ENCODE data around the gene CCDC9.

CCDC9 gene

DNA sequence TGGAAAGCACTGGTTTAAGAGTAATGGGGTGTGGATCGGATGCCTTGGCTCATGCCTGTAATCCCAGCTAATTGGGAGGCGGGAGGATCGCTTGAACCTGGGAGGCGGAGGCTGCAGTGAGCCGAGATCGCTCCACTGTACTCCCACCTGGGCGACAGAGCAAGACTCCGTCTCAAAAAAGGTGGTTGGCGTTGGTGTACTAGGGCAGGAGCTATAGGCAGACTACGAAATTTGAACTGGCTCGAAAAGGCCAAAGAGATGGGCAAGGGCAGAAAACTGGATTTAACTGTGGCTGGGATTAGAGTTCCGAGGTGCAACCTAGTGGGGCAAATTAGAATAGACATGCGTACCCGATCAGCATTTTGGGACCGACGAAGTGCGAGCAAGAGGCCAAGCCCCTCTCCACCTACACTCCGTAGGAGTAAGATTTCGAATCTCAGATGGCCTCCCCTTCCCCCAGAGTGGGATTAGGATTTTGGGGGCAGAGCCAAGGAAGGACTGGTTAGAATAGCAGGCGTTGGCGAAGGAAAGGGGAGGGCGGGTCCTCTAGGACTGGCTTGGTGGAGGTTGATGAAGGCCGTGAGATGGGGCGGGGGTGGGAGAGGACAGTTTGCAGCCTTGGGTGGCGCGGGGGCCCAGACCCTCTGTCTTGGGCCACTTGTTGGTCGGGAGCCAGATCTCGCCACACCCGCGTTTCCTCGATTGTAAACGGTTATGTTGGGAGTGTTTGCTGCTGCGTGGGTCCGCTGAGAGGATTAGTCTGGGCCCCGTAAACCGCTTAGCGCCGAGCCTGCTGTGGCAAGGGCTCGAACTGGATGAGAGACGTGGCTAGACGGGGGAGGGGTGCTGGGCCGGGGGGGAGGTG is 16.4 kb downstream of the CCDC9 start:
- TF ChIP-seq TAF1 (IDR thresholded peaks at IDR 0.05; ENCODE audit: borderline replicate concordance, insufficient read depth, low read length): no peak
- no peak for TF ChIP-seq SIN3A (IDR thresholded peaks at IDR 0.05; ENCODE audit: borderline replicate concordance, insufficient read depth, low read length)
- TF ChIP-seq, protein P1, sequence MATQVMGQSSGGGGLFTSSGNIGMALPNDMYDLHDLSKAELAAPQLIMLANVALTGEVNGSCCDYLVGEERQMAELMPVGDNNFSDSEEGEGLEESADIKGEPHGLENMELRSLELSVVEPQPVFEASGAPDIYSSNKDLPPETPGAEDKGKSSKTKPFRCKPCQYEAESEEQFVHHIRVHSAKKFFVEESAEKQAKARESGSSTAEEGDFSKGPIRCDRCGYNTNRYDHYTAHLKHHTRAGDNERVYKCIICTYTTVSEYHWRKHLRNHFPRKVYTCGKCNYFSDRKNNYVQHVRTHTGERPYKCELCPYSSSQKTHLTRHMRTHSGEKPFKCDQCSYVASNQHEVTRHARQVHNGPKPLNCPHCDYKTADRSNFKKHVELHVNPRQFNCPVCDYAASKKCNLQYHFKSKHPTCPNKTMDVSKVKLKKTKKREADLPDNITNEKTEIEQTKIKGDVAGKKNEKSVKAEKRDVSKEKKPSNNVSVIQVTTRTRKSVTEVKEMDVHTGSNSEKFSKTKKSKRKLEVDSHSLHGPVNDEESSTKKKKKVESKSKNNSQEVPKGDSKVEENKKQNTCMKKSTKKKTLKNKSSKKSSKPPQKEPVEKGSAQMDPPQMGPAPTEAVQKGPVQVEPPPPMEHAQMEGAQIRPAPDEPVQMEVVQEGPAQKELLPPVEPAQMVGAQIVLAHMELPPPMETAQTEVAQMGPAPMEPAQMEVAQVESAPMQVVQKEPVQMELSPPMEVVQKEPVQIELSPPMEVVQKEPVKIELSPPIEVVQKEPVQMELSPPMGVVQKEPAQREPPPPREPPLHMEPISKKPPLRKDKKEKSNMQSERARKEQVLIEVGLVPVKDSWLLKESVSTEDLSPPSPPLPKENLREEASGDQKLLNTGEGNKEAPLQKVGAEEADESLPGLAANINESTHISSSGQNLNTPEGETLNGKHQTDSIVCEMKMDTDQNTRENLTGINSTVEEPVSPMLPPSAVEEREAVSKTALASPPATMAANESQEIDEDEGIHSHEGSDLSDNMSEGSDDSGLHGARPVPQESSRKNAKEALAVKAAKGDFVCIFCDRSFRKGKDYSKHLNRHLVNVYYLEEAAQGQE (IDR thresholded peaks at IDR 0.05; ENCODE audit: insufficient read depth in 1 of 2, low read depth in 2 of 2, low read length in 2 of 2): no peak
- TF ChIP-seq FOXP2 (optimal IDR thresholded peaks at IDR 0.05; ENCODE audit: borderline replicate concordance, extremely low read depth, extremely low read length, insufficient read depth): no peak
- no peak; the same call in 1 of the 2 replicates for TF ChIP-seq POLR2AphosphoS5 (IDR thresholded peaks at IDR 0.05; ENCODE audit: low read depth, low read length)

DNA sequence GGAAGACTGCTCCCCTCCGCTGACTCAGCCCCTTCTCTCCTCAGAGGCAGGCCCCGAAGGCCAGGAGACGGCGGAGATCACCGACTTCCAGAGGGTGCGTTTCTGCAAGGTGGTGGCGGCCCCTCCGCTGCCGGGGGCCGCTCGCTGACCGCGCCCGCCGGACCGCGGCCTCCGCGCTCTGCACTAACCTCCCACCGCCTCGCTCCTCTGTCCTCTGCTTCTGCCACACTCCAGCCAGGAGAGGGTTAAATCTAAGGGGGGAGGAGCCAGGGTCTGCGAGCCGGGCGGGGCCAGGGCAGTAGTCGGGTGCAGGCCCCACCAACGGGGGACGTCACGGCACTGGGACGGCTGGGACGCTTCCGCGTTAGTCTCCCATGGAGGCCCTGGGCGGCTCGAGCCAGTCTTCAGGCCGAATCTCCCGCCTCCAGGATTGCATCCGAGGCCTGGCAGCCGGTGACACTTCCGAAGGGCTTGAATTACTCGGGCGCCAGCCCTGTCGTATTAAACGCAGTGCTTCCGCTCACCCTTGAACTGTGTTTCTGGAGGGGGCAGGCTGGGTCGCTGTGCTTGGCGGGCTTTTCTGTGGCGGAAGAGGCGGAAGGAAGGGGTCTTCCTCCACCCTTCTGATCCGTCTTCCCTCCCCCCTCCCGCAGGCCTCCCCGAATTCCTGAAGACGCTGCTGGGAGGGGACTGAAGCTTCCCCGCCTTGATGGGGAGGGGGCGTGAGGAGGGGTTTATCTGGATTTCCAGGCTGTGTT is 17.2 kb downstream of the CCDC9 start:
- TF ChIP-seq POLR2AphosphoS5 (IDR thresholded peaks at IDR 0.05; ENCODE audit: low read depth, low read length): peak; percentile 84
- TF ChIP-seq, protein P1 (IDR thresholded peaks at IDR 0.05; ENCODE audit: insufficient read depth in 1 of 2, low read depth in 2 of 2, low read length in 2 of 2): 0 out of 4 replicates have a peak, but pooled peaks of 1 of the 2 experiments have one; percentile 28
- TF ChIP-seq SIN3A (IDR thresholded peaks at IDR 0.05; ENCODE audit: borderline replicate concordance, insufficient read depth, low read length): 0 out of 2 replicates have a peak, but pooled peaks have one; percentile 7
- TF ChIP-seq FOXP2 (optimal IDR thresholded peaks at IDR 0.05; ENCODE audit: borderline replicate concordance, extremely low read depth, extremely low read length, insufficient read depth): peak; percentile 48
- peak; percentile 86; the same call in 1 of the 2 replicates for TF ChIP-seq TAF1 (IDR thresholded peaks at IDR 0.05; ENCODE audit: borderline replicate concordance, insufficient read depth, low read length)

DNA sequence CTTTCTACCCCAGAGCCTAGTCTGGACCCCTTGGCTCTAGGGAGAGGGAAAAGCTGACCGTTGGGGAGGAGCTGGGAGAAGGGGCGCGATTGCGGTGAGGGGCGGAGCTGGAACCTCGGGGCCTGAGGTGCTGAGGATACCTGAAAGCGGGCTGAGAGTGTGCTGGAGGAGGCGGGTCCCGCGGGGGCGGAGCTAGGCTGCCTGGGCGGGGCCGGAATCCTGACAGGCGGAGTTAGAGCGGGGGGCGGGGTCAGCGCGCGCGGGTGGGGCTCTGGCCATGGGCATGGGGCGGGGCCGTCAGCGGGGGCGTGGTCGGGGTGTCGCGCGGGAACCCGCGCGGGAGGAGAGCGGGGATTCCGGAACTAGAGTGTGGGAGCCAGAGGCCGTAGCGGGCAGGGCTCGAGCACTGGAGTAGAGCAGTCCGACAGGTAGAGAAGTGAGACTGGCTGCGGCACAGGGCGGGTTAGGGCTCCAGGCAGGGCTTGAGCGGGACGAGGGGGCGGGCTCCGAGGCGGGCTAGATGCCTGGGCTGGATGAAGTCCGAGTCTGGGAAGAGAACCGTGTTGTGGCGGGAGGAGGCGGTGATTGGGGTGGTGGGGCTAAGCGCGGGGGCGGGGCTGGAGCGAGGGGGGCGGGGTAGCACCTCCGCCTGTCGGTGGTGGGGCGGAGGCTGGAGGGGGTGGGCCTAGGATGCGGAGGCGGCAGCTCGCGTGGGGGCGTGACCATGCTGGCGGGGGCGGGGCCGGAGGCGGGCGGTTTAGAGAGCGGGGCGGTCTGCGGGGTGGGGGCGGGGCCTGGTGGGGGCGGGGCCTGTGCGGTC is 18.0 kb downstream of the CCDC9 start, which contains the start of gene INAFM1:
Gene INAFM1 (plus strand): TSS at position 815 of the 820 bp plus-strand sequence. CDS start 35 bp downstream, outside the sequence.
- peak; percentile 11 for TF ChIP-seq FOXP2 (optimal IDR thresholded peaks at IDR 0.05; ENCODE audit: borderline replicate concordance, extremely low read depth, extremely low read length, insufficient read depth)
- no peak; the same call in 1 of the 2 replicates for TF ChIP-seq POLR2AphosphoS5 (IDR thresholded peaks at IDR 0.05; ENCODE audit: low read depth, low read length)
- peak; percentile 75; the same call in 1 of the 2 replicates for TF ChIP-seq SIN3A (IDR thresholded peaks at IDR 0.05; ENCODE audit: borderline replicate concordance, insufficient read depth, low read length)
- TF ChIP-seq TAF1 (IDR thresholded peaks at IDR 0.05; ENCODE audit: borderline replicate concordance, insufficient read depth, low read length): no peak
- TF ChIP-seq, protein P1 (IDR thresholded peaks at IDR 0.05; ENCODE audit: insufficient read depth in 1 of 2, low read depth in 2 of 2, low read length in 2 of 2): no peak

DNA sequence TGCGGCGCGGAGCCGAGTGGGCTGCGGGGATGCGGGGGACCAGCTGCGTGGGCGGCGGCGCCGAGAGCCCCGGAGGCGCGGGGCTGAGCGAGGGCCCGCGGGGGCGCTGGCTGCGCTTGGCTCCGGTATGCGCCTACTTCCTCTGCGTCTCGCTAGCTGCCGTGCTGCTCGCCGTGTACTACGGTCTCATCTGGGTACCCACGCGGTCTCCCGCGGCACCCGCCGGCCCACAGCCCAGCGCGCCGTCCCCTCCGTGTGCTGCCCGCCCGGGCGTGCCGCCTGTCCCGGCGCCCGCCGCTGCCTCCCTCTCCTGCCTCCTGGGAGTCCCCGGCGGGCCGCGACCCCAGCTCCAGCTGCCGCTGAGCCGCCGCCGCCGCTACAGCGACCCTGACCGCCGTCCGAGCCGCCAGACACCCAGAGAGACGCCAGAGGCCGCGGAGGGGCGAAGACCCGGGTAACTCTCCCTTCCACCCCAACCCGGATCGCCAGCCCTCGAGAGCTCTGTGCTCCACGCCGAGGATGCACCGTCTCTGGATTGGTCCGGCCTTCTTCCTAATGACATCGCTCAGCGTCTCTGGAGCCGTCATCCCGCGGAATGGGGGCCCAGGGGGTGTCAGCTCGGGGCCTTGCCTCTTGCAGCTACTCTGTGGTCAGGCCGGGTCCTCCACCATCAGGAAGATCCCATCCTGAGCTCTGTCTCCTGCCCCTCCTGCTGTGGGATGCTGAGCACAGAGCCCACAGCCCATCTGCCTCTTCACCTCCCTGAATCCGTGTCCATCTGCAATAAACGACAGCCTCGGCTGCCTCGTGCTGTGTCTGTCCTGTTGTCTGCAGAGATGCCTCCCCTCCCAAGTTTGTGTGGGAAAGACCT is 18.8 kb downstream of the CCDC9 start:
- TF ChIP-seq SIN3A (IDR thresholded peaks at IDR 0.05; ENCODE audit: borderline replicate concordance, insufficient read depth, low read length) (no peak), FOXP2 (optimal IDR thresholded peaks at IDR 0.05; ENCODE audit: borderline replicate concordance, extremely low read depth, extremely low read length, insufficient read depth) (peak; percentile 11), POLR2AphosphoS5 (IDR thresholded peaks at IDR 0.05; ENCODE audit: low read depth, low read length) (0 out of 2 replicates have a peak, but pooled peaks have one; percentile 19), TAF1 (IDR thresholded peaks at IDR 0.05; ENCODE audit: borderline replicate concordance, insufficient read depth, low read length) (no peak)
- TF ChIP-seq, protein P1 (IDR thresholded peaks at IDR 0.05; ENCODE audit: insufficient read depth in 1 of 2, low read depth in 2 of 2, low read length in 2 of 2): no peak

Measured in PFSK-1 (cell line).